Activated naive CD4-positive, alpha-beta T cell treated with anti-CD3 and anti-CD28 coated beads, Interleukin-2, amount 50 U/mL, for 72 hours (primary cell): ENCODE data around the gene NAA35. TPM values are rescaled to one million over a fixed set of nuclear protein-coding genes. Genes with fewer than 3 reads are reported as not detected.

Experiments
- ATAC-seq, 2 donors: fragments of 150-1000 bp; cut with Tn5 transposase; 2 replicates each; pipeline ENCODE4 v1.10.0; 2021; ENCODE audit warnings: mild to moderate bottlenecking in 2 of 2, moderate library complexity in 2 of 2
- DNase-seq, 2 donors: peaks; one replicate each; pipeline ENCODE4 v3.0.0; 2021 to 2022; ENCODE audit warnings: low spot score in 2 of 2
- H3K27ac Mint-ChIP-seq, 2 donors: one replicate each; pipeline ENCODE4 v1.8.0; 2022; ENCODE audit warnings: mild to moderate bottlenecking in 2 of 2, mixed read lengths in 2 of 2
- H3K36me3 Mint-ChIP-seq, 2 donors: one replicate each; pipeline ENCODE4 v1.8.0; 2022; ENCODE audit warnings: mixed read lengths in 2 of 2
- H3K9me3 Mint-ChIP-seq, 2 donors: one replicate each; pipeline ENCODE4 v1.8.0; 2022; ENCODE audit warnings: mixed read lengths in 2 of 2
- total RNA-seq, 2 donors: library from RNA; stranded (reverse); gene quantifications; one replicate each; pipeline ENCODE4 v1.2.3, GENCODE V29; 2022

The NAA35 gene
- total RNA-seq, 2 donors from 2014 or later = 23.2 to 28.7 TPM

DNA sequence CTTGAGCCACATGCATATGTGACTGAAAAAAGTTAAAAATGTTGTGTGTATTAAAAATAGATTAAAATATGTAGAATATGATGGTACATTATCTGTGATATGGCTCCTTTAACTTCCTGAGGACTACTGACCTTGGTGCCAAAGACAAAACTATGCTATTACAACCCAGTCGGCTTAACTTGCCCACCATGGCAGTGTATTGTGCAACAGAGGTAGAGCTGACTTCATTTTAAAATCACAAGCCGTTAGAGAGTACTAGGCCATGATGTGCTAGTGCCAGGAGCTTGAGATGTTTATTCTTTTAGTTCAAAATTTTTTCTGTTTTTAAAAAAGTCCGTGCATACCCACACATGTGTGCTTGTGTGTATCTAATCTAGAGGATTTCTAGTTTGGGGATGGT, 46.3 kb downstream of the NAA35 start:
- DNase-seq (no peak), ATAC-seq (no peak)
- H3K27ac Mint-ChIP-seq = no peak overlapping the region
- H3K9me3 Mint-ChIP-seq = no peaks in the 10 kb centered on the region
- H3K36me3 Mint-ChIP-seq = peaks cover 48 to 60% of the 10 kb centered on the region in 2 donors

DNA sequence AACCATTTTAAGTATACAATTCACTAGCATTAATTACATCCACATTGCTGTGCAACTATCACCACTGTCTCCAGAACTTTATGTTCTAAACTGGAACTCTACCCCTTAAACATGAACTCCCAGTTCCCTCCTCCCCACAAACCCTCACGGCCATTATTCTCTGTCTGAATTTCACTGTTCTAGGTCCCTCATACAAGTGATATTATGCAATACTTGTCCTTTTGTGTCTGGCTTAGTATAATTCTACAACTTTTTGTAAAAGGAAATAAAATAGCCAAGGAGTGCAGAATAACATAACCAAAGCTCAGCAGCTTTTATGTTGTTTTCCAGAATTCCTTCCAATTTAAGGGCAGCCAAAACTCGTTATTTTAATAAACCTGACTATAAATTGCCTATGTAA, 53.2 kb downstream of the NAA35 start:
- no peak for ATAC-seq
- H3K36me3 Mint-ChIP-seq = peaks cover 9 to 22% of the 10 kb centered on the region in 2 donors
- no peak overlapping the region for H3K27ac Mint-ChIP-seq
- no peak for DNase-seq
- H3K9me3 Mint-ChIP-seq = no peaks in the 10 kb centered on the region

DNA sequence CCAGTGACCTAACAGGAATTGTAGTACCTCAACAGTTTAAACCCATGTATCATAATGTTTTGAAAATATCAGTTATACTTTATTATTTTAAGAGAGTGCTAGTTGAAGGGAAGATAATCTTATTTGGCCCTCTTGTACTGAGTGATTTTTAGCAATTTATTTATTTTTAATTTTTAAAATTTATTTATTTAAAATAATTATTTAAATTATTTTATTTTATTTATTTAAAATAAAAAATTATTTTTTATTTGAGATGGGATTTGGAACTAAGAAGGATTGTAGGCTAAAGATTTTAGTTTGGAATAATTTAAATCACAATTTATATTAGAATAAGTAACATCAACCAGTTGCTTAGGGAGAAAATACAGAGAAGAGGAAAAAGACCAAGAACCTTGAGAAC, 54.2 kb downstream of the NAA35 start:
- peaks cover 10 to 18% of the 10 kb centered on the region in 2 donors for H3K36me3 Mint-ChIP-seq

DNA sequence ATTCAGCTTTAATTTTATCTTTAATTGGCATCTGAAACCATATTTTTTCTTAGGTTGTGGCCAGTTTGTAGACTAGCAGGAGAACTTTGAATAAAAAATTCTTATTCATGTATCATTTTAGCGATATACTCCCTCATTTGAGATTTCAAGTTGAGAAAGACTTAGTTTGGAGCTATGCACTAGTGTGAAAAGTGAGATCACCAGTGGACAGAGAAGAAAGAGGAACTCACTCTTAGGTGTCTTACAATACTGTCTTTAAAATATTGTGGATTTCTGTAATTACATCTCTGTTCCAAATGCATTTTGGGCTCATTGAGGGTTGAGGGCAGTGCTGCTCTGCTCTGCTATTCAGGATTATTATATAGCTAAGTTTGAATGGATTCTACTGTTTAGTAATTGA, 54.7 kb downstream of the NAA35 start:
- ATAC-seq (no peak), DNase-seq (no peak)
- peaks cover 15 to 21% of the 10 kb centered on the region in 2 donors for H3K36me3 Mint-ChIP-seq
- peak overlapping the region in 1 of 2 donors; percentile 32 for H3K27ac Mint-ChIP-seq
- H3K9me3 Mint-ChIP-seq = no peaks in the 10 kb centered on the region

More for the DNA sequence above, 54.2 kb downstream of the NAA35 start:
- no peaks in the 10 kb centered on the region for H3K9me3 Mint-ChIP-seq
- no peak for ATAC-seq
- no peak for DNase-seq
- H3K27ac Mint-ChIP-seq = no peak overlapping the region

DNA sequence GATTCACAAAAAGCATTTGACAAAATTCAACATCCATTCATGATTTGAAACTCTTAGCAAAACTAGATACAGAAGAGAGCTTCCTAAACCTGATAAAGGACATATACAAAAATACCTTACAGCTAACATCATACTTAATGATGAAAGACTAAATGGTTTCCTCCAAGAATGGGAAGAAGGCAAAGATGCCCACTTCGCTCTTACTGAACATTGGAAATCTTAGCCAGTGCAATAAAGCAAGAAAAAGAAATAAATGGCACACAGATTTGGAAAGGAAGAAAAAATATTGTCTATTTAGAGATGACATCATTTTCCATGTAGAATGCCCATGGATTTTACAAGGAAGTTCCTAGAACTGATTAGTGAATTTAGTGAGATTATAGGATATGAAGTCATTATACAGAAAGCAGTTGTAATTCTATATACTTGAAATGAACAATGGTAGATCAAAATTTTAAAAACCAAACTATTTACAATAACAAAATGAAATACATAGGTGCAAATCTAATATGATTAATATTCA, 64.4 kb downstream of the NAA35 start:
- DNase-seq = no peak
- no peak overlapping the region for H3K27ac Mint-ChIP-seq
- ATAC-seq = no peak
- H3K36me3 Mint-ChIP-seq = peaks cover 46 to 59% of the 10 kb centered on the region in 2 donors
- H3K9me3 Mint-ChIP-seq = peaks cover 0 to 3% of the 10 kb centered on the region in 2 donors

DNA sequence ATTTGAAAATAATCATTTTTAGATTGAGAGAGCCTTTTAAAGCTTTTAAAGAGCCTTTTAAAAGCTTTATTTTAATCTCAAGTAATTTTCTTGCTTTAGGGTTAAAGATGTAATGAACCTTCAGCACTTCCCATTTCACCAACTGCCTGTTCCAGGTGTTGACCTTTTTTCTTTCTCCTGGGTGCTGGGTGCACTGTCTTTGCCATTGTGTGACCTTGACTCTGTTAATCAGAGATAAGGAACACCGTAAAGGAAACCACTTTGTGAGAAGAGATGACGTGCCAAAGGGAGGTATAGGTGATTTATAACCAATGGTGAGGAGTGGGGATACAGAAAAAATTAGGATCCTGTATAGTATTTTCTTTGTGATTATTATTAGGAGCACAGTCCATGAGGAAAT, 68.2 kb downstream of the NAA35 start:
- H3K36me3 Mint-ChIP-seq = peaks cover 14 to 23% of the 10 kb centered on the region in 2 donors
- no peak for DNase-seq
- no peak for ATAC-seq
- peak overlapping the region in 1 of 2 donors; percentile 58 for H3K27ac Mint-ChIP-seq
- H3K9me3 Mint-ChIP-seq = peaks cover 0 to 3% of the 10 kb centered on the region in 2 donors

DNA sequence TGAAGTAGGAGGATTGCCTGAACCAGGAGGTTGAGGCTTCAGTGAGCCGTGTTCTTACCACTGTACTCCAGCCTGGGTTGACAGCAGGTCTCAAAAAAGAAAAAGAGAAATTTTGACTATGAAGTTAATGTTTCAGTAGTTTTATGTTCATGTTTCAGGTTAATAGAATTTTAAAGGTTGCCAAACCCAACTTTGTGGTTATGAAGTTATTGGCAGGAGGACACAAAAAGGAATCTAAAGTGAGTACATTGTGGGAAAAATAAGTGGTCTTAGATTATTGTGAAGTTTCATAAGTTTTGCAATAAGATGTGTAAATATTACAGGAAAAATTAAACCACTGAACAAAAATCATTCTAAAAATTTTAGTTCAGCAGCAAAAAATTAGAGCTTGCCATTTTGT, 79.8 kb downstream of the NAA35 start:
- DNase-seq (no peak), ATAC-seq (no peak)
- Mint-ChIP-seq H3K36me3 (peaks cover 32 to 53% of the 10 kb centered on the region in 2 donors), H3K27ac (no peak overlapping the region), H3K9me3 (no peaks in the 10 kb centered on the region)

DNA sequence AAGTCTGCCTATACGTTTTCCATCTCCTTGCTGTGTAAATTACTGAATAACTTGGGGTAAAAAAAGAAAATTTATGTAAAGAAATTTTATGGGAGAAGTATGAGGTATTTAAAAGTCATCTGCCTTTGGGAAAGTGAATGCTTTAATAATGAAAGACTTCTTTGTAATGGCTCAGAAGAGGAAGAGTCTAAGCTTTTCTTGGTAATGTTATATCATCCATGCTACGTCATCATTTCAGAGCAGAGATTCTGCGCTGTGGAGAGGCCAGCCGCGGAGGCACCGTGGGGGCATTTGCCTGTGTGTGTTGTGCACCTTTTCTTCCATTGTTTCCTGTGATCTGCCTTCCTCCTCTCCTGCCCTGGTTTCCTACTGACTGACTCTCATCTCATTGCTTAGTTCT, 80.2 kb downstream of the NAA35 start:
- DNase-seq = no peak
- no peaks in the 10 kb centered on the region for H3K9me3 Mint-ChIP-seq
- H3K27ac Mint-ChIP-seq = no peak overlapping the region
- ATAC-seq = no peak
- H3K36me3 Mint-ChIP-seq = peaks cover 34 to 57% of the 10 kb centered on the region in 2 donors

DNA sequence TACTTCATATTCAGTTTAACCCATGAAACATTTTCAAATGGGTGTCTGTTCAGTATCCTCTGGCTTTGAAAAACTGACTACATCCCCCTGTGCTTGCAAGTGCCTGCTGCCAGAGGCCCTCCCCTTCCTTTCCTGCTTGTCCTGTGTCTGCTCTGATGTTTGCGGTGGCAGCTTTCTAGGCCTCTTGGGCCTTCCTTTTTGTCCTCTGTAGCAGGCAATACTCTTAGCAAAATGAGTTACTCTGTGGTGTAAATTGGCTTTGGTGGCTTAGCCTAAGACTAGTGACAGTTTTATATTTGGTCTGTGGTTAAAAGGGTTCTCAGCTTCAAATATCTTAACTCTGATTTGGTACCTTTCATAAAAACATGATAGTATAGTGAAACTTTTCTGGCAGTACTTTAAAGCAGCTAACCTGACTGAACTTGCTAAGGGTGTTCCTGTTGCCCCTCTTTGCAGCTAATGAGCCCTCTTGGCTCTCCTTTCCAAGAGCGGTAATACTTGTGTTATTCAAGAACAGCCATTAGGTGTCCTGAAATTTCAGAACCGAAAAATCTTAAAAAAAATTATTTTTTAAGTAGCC, 81.8 kb downstream of the NAA35 start:
- no peaks in the 10 kb centered on the region for H3K9me3 Mint-ChIP-seq
- peak in 1 of 2 donors; percentile 41 for ATAC-seq
- peak overlapping the region; percentile 11 to 95 for H3K27ac Mint-ChIP-seq
- H3K36me3 Mint-ChIP-seq = peaks cover 48 to 74% of the 10 kb centered on the region in 2 donors
- no peak for DNase-seq

DNA sequence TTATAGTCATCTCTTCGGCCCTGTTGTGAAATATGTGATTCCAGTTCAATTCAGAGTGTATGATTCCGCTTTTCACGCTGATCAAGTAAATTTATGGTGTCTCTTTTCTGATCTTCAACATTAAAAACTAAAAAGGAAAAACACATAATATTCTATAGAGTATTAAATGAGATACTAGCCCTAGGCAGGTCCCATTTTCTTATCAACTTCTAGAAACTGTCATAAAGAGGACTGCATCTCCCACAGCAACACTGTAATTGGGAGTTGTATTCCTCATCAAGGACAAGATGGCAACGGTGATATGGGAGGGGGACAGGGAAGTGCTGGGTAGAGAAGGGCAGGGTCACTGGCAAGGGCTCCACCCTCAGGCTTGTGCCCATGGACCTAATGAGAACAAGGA, 86.8 kb downstream of the NAA35 start:
- ATAC-seq (no peak), DNase-seq (no peak)
- Mint-ChIP-seq H3K27ac (peak overlapping the region in 1 of 2 donors; percentile 52), H3K36me3 (peaks cover 41 to 69% of the 10 kb centered on the region in 2 donors), H3K9me3 (peaks cover 0 to 6% of the 10 kb centered on the region in 2 donors)

DNA sequence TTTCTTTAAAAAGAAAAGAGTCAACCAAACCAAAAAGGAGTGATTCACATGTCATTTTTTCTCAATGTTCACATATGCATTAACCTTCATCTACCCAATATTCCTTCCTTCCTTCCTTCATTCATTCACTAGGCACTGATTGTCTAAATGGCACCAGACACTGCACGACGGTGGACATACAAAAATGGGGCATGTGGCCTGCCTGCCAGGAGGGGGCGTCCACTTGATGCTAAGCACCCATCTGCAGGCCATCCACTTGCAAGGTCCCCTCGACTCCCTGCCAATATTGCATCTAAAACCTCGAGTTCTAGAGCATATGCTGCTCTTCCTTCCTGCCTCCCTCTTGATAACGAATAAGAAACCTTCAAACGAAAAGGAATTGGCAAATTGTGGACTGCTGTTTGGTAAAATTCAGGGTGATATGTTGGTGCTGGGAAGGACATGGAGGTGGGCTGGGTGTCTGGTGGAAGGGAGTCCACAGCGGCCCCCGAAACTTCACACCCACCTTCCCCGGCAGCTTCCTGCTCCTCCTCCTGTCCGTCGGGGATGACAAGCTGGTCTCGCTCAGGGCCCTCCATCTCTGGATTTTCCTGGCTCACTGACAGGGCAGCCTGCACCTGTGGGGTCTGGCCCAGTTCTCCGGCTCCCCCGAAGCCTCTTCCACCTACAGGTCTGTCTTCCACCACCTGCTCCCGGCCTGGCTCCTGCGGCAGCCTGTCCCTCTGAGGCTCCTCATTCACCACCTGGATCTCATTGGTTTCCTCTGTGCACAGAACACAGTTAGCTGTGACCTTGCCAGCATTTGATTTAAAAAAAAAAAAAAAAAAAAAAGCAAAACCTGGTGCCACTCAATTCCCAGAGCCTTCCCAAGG, 94.2 kb downstream of the NAA35 start:
- peaks cover 11% of the 10 kb centered on the region in 2 donors for H3K9me3 Mint-ChIP-seq

DNA sequence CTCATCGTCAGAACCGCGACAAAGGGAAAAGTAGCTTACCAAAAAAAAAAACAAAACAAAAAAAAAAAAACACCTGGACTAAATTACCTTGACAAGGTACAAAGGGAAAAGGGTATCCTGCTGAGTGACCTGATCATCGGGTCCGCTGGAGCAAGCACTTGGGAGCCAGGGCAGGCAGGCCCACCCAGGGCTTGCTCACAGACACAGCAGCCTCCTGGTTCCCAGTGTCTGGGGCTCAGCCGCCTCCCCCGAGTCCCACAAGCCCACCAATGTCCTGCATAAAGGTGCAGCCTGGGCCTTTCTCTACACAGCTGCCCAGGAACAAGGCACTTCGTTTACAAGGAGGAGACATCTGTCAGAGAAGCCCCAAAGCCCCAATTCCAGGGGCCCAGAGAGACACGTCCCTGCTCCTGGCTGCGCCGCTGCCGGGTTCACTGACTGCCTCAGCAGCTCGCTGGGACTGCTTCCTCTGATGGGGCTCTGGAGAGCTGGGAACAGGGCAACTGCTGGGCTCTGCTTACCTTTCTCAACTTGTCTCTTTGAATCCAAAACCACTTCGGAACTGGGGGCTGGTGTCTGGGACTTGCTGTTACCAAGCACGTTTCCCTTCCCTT, 95.0 kb downstream of the NAA35 start:
- no peak for ATAC-seq

More for the DNA sequence above, 94.2 kb downstream of the NAA35 start:
- H3K27ac Mint-ChIP-seq = no peak overlapping the region
- ATAC-seq = no peak
- peaks cover 7 to 38% of the 10 kb centered on the region in 2 donors for H3K36me3 Mint-ChIP-seq
- DNase-seq = no peak

DNA sequence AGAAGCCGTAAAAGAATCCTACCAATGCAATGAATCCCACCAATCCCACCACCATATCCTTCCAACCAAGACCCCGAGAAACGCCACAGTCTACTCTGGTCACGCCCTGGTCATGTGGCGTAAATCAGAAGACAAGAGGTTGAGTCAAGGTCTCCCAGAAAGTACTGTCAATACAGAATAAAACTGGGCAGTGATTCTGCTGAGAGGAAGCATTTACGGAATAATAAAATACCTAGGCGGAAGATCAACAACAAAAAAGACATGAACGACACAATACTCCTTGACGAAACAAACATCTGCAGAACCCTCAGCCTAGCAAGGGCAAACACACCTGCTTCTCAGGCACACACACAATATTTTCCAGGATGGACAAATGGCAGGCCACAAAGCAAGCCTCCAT, 95.6 kb downstream of the NAA35 start:
- DNase-seq (no peak), ATAC-seq (no peak)
- H3K36me3 Mint-ChIP-seq = peaks cover 7 to 38% of the 10 kb centered on the region in 2 donors
- peaks cover 11% of the 10 kb centered on the region in 2 donors for H3K9me3 Mint-ChIP-seq
- no peak overlapping the region for H3K27ac Mint-ChIP-seq

More for the DNA sequence above, 95.0 kb downstream of the NAA35 start:
- H3K9me3 Mint-ChIP-seq = peaks cover 11% of the 10 kb centered on the region in 2 donors
- H3K36me3 Mint-ChIP-seq = peaks cover 7 to 38% of the 10 kb centered on the region in 2 donors
- no peak for DNase-seq
- H3K27ac Mint-ChIP-seq = no peak overlapping the region

DNA sequence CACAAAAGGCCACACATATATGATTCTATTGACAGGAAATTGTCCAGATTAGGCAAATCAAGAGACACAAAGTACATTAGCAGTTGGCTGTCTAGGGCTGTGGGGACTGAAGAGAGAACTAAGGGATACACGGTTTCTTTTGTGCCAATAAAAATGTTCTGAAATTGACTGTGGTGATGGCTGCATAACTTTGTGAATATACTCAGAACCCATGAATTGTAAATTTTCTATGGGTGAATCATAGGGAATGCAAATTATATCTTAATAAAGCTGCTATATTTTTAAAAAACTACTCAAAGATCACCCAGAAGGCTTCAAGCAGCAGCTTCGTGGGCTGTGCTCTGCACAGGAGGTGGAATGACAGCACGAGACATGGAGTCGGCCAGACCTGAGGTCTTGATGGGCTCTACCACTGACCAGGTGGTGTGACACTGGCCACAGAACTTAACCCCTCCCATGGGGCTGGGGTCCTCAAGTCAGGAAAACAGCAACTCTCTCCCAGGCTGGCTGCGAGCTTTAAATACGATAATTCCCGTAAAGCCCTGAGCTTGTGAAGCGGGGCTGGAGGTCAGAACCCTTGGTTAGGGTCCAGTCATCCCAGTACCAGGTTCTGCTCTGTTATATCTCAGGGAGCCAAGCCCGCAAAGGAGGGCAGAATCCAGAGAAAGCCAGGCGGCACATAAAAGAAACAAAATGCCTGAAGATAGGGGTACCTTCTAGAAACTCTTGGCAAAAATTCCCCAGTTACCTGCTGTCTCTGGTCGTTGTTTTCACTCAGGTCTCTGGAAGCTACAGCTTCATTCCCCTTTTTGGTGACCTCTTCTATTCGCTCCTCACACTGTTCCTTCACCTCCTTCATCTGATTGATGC, 99.3 kb downstream of the NAA35 start:
- DNase-seq (no peak), ATAC-seq (no peak)
- Mint-ChIP-seq H3K9me3 (peaks cover 6 to 7% of the 10 kb centered on the region in 2 donors), H3K36me3 (peaks cover 7 to 15% of the 10 kb centered on the region in 2 donors), H3K27ac (no peak overlapping the region)

DNA sequence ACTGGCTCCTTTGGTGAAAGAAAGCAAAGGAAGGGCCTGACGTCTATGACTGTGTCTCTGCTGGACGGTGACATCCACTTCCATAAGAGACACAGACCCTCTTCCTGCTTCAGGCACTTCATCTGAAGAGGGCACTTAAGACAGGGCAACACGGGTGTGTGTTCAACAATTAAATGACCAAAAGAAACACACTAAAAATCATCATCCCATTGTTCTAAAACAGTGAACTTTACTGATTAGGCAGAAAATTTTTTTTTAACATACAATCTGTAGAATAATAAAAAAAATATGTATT, 99.9 kb downstream of the NAA35 start:
- ATAC-seq (no peak), DNase-seq (no peak)
- Mint-ChIP-seq H3K27ac (no peak overlapping the region), H3K36me3 (peaks cover 7 to 10% of the 10 kb centered on the region in 2 donors), H3K9me3 (peaks cover 6% of the 10 kb centered on the region in 2 donors)

DNA sequence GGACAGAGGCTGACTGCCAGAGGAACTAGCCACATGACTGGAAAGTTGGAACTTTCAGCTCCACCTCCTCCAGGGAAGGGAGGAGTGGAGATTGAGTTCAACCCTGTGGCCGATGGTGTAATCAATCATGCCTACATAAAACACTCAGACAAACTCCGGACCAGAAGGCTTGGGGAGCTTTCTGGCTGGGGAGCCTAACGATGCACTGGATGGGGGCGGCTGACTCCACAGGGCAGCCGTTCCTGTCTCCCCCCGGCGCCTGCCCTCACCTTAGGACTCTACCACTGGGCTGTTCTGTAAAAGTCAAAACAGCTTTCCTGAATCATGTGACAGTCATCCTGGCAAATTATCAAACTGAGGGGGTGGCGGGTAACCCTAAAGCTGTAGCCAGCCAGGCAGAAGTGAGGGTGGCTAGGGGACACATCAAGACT, 100.4 kb downstream of the NAA35 start:
- no peak for ATAC-seq
- Mint-ChIP-seq H3K36me3 (peaks cover 4 to 5% of the 10 kb centered on the region in 2 donors), H3K9me3 (peaks cover 4 to 6% of the 10 kb centered on the region in 2 donors), H3K27ac (no peak overlapping the region)
- DNase-seq = no peak
